Mammary epithelial cell (primary cell): ENCODE measurements around the gene OARD1.

Experiments used
- CTCF ChIP-seq, 2 donors: IDR thresholded peaks in 1 of 2; conservative IDR thresholded peaks in 1 of 2; 2 replicates each; pipeline ENCODE4 v1.5.1; 2011 to 2012; ENCODE audit warnings: inconsistent platforms in 2 of 2, low read length in 2 of 2, mild to moderate bottlenecking in 2 of 2, control low read depth in 1 of 2, low read depth in 1 of 2; ENCODE audit not compliant: insufficient read depth in 1 of 2; ENCODE audit errors: extremely low read depth in 1 of 2
- EZH2 ChIP-seq: IDR thresholded peaks from 2 replicates; pipeline ENCODE4 v1.6.1; 2012; ENCODE audit warnings: low read length, inconsistent platforms, borderline replicate concordance

GRCh38 chr6:41111017-41111416, 38.9 kb upstream of the OARD1 start:
- no peak for TF ChIP-seq CTCF (conservative IDR thresholded peaks at IDR 0.05 in 1 of 2, IDR thresholded peaks at IDR 0.05 in 1 of 2; ENCODE audit: extremely low read depth in 1 of 2, insufficient read depth in 1 of 2, low read depth in 1 of 2, low read length in 2 of 2)
- no peak for TF ChIP-seq EZH2
